G401.6 (cell line): ENCODE data around the gene PPY.
"Not testable (repeated sequence)": the region's sequence is repeated elsewhere in the genome, so short reads cannot be mapped to it uniquely, and the experiment has no call there.

ENCODE experiments used
- FAIRE-seq: peaks from 2 replicates; lab custom pipeline; 2012; peaks lifted over from hg19 to GRCh38; lab: Jason Lieb, UNC

Gene PPY

DNA sequence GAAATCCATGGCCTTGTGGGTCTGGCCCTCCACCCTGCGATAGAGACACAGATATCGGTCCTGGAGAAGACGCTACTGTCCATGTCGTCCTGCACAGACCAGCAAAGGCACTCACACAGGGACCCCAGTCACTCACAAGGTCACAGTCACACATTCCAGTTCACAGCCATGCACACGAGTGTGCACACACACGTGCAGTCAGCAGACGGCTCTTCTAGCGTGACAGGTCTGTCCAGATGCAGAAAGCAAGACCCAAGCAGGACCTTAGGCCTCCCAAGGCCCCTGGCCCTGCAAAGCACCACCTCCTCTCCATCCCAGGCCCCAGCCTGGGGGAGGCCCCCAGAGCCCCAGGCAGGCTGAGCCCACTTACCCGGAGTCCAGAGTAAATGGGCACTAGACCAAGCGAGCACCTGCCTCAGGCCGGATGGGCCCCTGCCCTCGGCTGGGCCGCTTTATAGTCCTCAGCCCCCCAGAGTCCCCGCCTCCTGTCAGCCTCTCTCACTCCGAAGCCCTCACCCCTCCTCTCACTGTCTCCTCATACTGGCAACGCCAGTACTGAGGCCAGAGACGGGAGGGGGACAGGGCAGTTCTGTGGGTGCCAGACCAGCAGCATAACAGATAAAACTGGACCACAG is at the start of gene PPY:
Gene PPY (minus strand): TSS at position 426 of the 635 bp plus-strand sequence. CDS start 822 bp downstream, outside the sequence.
- no peak for FAIRE-seq

DNA sequence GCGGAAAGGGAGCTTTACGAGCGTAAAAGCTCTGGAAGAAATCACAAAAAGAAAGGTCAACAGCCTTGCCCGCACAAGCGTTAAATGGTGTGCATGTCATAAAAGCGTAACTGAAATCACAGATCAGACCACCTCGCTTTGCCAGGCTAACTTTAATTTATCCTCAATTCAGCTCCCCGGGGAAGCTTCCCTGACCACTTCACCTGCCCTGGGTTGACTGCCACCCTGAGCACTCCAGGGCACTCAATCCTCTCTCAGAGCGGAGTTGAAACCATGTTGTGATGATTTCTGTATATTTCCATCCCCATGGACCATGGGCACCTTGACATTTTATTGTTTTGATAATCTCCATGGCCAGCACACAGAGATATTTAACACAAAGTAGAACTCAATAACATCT is 46.0 kb upstream of the PPY start:
- no peak for FAIRE-seq

DNA sequence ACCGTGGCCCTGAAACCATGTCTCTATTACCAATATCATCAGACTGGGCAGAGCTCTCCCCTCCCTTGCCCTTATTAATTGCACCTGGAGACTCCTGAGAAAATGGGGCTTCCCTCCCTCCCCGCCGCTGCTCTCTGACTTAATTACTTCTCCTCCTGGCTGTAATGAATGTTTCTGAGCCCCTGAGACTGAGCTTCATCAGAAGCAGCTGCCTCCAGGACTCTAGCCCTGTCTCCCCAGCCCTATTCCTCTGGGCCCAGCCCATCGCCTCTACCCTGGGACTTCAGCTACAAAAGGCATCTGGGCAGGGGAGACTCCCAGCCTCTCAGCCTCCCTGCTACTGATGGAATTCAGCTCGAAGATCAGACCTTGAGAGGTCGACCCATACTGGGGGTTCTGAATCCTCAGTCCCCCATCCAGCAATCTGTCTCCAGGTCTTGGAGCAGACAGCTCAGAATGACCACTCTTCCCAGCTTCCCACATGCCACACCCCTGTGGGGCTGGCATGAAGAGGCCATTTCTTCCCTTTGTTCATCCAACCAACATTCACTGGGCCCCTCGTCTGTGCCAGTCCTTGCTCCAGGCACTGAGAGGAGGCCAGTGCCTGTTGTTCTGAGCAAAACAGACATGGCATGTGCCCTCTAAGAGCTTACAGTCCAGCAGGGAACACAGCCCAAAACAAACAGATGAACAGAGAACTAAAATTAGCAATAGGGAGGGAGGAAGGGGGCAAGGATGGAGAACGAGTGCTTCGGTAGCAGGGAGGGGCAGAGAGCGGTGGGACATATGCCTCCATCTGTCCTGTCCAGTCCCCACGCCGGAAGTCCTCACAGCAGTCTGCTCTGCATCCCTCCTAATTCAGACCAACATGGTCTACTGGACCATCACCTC is 45.1 kb upstream of the PPY start:
- FAIRE-seq: no peak

- FAIRE-seq: no peak
These were observed 44.1 kb upstream of the PPY start for GRCh38 chr17:43986225-43986981.

GRCh38 chr17:43984521-43984920 is 42.2 kb upstream of the PPY start:
- FAIRE-seq: no peak

GRCh38 chr17:43983515-43984411 is 41.5 kb upstream of the PPY start:
- no peak for FAIRE-seq

DNA sequence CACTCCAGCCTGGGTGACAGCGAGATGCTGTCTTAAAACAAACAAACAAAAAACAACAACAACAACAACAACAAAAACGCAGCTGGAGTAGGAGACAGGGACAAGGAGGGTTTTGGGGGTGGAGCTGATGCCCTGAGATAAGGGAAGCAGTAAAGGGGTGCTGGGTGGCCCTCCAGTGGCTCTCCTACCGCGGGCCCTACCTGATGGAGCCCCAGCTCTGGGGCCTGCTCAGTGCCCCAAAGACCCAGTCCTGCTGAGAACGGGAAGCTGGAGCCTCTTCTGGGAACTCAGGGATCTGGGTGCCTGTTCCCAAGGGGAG is 40.9 kb upstream of the PPY start:
- no peak for FAIRE-seq

- no peak for FAIRE-seq
These were observed 39.9 kb upstream of the PPY start for GRCh38 chr17:43982171-43982570.

- no peak for FAIRE-seq
These were observed 37.4 kb upstream of the PPY start for GRCh38 chr17:43979671-43980070.

DNA sequence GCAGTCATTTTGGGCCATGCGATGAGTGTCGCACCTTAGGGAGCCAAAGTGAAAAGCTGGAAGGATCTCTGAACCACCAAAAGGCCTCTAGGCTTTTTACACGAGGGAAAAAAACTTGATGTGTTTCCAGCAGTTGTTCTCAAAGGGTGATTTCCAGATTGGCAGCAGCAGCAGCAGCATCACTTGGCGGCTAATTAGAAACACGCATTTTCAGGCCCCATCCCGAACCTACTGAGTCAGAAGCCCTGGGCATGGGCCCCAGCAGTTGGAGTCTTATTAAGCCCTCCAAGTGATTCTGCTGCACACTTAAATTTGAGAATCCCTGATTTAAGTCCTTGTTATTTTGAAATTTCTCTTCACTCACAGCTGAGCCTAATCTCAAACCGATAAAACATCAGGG is 36.7 kb upstream of the PPY start:
- no peak for FAIRE-seq

DNA sequence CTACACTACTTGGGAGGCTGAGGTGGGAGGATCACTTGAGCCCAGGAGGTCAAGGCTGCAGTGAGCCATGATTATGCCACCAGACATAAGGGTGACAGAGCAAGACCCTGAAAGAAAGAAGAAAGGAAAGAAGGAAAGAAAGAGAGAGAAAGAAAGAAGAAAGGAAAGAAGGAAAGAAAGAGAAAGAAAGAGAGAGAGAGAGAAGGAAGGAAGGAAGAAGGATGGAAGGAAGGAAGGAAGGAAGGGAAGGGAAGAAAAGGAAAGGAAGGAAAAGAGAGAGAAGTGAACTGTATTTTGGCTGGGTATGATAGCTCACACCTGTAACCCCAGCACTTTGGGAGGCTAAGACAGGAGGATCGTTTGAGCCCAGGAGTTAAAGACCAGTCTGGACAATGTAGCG is 35.8 kb upstream of the PPY start:
- FAIRE-seq: no peak

GRCh38 chr17:43976963-43977837 is 34.9 kb upstream of the PPY start:
- no peak for FAIRE-seq

- no peak for FAIRE-seq
These were observed 33.6 kb upstream of the PPY start for GRCh38 chr17:43975898-43976297.

DNA sequence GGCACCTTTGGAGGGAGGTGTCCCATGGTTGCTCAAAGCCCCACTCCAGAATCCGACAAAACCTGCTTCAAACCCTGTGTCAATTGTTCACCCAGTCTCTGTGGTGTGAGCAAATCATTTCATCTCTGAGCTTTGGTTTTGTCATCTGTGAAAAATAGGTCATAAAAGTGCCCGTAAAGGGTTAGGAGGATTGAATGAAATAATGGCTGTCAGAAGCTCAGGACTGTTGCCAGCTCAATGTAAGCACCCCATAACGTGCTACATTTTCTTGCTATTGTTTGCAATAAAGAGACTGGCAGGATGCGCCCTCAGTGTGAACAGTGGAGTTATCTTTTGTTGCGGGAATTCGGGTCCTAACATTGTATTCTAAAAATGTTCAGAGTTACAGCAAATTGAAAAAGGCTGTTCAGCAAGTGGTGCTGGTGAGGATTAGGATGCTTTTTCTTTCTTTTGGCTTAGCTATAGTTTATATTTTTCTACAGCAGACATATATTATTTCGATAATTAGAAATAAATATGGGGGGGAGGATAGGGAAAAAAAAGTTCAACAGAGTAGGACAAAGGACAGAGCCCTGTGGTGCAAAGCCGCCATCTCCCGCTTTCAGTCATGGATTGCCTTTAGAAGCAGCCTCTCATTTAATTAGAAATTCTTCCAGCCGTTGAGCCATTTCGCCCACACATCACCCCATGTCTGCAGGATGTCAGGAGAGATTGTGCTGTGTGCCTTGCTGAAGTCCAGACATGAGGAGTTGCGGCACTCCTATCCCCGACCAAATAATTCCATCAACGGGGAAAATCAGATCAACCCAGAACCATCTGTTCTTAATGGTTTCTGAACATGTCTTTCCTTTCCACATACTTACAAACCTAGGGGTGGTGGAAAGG is 32.3 kb upstream of the PPY start:
- FAIRE-seq: no peak

DNA sequence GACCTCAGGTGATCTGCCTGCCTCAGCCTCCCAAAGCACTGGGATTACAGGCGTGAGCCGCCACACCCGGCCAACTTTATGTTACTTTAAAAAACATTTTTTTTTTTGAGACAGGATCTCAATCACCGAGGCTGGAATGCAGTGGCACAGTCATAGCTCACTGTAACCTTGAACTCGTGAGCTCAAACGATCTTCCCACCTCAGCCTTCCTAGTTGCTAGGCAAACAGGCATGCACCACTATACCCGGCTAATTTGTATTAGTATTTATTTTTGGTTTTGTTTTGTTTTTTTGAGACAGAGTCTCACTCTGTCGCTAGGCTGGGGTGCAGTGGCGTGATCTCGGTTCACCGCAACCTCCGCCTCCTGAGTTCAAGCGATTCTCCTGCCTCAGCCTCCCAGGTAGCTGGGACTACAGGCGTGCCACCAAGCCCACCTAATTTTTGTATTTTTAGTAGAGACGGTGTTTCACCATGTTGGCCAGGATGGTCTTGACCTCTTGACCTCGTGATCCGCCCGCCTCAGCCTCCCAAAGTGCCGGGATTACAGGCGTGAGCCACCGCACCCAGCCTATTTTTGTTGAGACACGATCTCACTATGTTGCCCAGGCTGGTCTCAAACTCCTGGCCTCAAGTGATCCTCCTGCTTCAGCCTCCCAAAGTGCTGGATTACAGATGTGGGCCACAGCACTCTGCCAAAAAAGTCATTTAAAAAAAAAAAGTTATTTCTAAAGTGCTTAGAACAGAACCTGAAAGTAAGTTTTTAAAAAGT is 30.4 kb upstream of the PPY start:
- FAIRE-seq: not testable (repeated sequence)

DNA sequence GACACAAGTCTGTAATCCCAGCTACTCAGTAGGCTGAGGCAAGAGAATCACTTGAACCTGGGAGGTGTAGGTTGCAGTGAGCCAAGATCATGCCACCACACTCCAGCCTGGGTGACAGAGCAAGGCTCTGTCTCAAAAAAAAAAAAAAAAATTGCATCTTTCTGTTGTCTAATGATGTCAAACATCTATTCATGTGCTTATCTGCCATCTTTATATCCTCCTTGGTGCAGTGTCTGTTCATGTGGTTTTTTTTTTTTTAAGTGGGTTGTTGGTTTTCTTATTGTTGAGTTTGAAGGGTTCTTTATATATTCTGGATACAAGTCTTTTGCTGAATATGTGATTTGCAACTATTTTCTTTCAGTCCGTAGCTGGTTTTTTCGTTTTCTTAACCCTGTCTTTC is 29.2 kb upstream of the PPY start:
- not testable (repeated sequence) for FAIRE-seq

DNA sequence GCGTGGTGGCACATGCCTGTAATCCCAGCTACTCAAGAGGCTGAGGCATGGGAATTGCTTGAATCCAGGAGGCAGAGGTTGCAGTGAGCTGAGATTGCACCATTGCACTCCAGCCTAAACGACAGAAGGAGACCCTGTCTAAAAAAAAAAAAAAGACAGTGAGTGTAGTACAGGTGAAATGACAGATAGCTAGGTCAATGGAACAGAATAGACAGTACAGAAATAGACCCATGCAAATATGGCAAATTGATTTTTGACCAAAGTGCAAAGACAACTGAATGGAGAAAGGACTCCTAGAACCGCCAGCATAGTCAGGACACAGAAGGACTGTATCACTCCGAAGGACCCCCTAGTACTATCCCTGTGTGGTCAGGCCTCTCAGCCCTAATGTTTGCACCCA is 28.1 kb upstream of the PPY start:
- FAIRE-seq: no peak

DNA sequence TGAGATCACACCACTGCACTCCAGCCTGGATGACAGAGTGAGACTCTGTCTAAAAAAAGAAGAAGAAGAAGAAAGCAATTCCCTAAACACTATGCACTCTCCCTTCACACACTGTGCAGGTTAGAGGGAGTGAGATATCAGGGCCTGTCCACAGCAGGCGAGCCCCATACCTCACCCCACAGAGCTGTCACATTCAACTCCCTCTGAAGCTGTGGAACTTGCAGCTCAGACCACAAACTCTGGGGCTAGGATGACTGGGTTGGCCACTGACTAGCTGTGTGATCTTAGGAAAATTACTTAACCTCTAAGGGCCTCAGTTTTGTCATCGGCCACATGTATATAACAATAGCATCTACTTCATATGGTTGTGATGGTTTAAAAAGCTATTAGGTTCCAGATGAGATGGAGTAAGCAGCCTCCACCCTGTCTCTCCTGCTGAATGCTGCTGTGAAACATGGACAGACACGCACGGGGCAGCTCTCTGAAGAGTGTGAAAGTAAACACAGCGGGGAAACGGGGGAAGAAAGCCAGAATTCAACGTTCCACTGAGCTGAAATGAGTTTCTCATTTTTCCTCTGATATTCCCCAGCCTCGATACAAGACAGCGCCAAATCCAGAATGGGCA is 25.1 kb upstream of the PPY start:
- FAIRE-seq: no peak

DNA sequence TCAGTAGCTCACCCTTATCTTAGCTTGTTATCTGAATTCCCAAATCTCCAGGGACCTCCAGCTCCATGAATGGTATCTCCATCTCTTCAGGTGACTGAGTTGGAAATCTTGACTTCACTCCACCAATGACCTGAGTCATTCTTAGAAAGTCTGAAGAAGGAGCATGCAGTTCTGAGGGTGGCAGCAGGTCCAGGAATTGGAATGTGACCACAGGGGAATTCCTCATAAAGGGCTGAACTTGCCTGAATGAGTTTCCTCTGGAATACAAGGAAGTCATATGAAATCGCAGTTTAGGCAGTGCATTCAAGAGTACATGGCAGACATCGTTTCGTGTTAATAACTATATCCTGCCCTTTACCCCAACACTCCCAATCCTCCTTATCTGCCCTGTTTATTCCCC is 24.0 kb upstream of the PPY start:
- no peak for FAIRE-seq
